Kidney (tissue), 14 donors: ENCODE results near the gene KIF26B. TPM values are rescaled to one million over a fixed set of nuclear protein-coding genes. Genes with fewer than 3 reads are reported as not detected.
A peak's percentile ranks its signal among the peaks of the same experiment; 100 is the strongest.

ENCODE experiments used
- DNase-seq, 5 donors: peaks; one replicate each; pipeline ENCODE4 v3.0.0-alpha.2; 2013 to 2020
- FAIRE-seq: peaks from 2 replicates; lab custom pipeline; 2012; peaks lifted over from hg19 to GRCh38; lab: Jason Lieb, UNC
- H3K27ac ChIP-seq, 2 donors: one replicate each; pipeline ENCODE4 v1.7.0; 2013; ENCODE audit warnings: low read depth in 2 of 2, low read length in 2 of 2, inconsistent platforms in 1 of 2
- H3K27me3 ChIP-seq: one replicate; pipeline ENCODE4 v1.7.1; 2013; ENCODE audit warnings: low read length, inconsistent platforms; ENCODE audit not compliant: control insufficient read depth, insufficient read depth
- H3K36me3 ChIP-seq, 3 donors: one replicate each; pipeline versions ENCODE4 v1.7.0 to v1.7.1; 2013; ENCODE audit warnings: low read length in 3 of 3, control low read depth in 1 of 3, inconsistent platforms in 1 of 3; ENCODE audit not compliant: insufficient read depth in 3 of 3, control insufficient read depth in 2 of 3
- H3K4me1 ChIP-seq, 3 donors: one replicate each; pipeline versions ENCODE4 v1.7.0 to v1.7.1; 2013; ENCODE audit warnings: low read length in 3 of 3, inconsistent platforms in 1 of 3, low read depth in 1 of 3; ENCODE audit not compliant: control insufficient read depth in 2 of 3, insufficient read depth in 2 of 3
- H3K4me3 ChIP-seq, 3 donors: one replicate each; pipeline versions ENCODE4 v1.7.0 to v1.8.1; 2013; ENCODE audit warnings: low read length in 3 of 3, control low read depth in 1 of 3, inconsistent platforms in 1 of 3
- H3K9ac ChIP-seq, 3 donors: one replicate each; pipeline versions ENCODE4 v1.7.0 to v1.7.1; 2013; ENCODE audit warnings: low read length in 3 of 3, control low read depth in 1 of 3, inconsistent platforms in 1 of 3
- H3K9me3 ChIP-seq, 3 donors: one replicate each; pipeline versions ENCODE4 v1.7.0 to v1.7.1; 2013; ENCODE audit warnings: low read length in 3 of 3, control low read depth in 1 of 3, inconsistent platforms in 1 of 3; ENCODE audit not compliant: control insufficient read depth in 2 of 3, insufficient read depth in 1 of 3
- CTCF ChIP-seq: IDR thresholded peaks from 3 replicates; pipeline ENCODE4 v1.5.1; 2012; ENCODE audit warnings: mild to moderate bottlenecking, moderate library complexity, borderline replicate concordance; ENCODE audit not compliant: insufficient read depth; ENCODE audit errors: extremely low read depth
- intact Hi-C: fragments of 100-400 bp; cut with DNase I; formaldehyde crosslinking; loops from one replicate; pipeline ENCODE4 v1.11.1; 2022
- polyA plus RNA-seq: library from polyadenylated mRNA; stranded (reverse); fragments of 350-450 nt; fragmentation: Illumina TruSeq; extraction: RNeasy Lipid Tissue Mini Kit (QIAGEN cat#74804); gene quantifications from one replicate; pipeline ENCODE4 v1.2.3, GENCODE V29; 2014; ENCODE audit warnings: low read depth, low replicate concordance; ENCODE audit not compliant: insufficient read depth
- total RNA-seq: library from RNA; stranded (reverse); fragmentation: NEBNext Ultra II Directional; extraction: Animal tissue kit (Norgen Biotek cat#: 25700); gene quantifications from one replicate; pipeline ENCODE4 v1.2.1, GENCODE V29; 2021
- donor health status: control.
- donor health status: control.
- donor health status: control.
- donor health status: control.
- donor health status: control.
- donor health status: DM: yes; HTN: yes; CAD: no.
- donor health status: Normal renal cell carcinoma (clear cell type).

The KIF26B gene
- total and polyA plus RNA-seq, 2 donors from 2014 or later = 0.52 to 10.7 TPM

DNA sequence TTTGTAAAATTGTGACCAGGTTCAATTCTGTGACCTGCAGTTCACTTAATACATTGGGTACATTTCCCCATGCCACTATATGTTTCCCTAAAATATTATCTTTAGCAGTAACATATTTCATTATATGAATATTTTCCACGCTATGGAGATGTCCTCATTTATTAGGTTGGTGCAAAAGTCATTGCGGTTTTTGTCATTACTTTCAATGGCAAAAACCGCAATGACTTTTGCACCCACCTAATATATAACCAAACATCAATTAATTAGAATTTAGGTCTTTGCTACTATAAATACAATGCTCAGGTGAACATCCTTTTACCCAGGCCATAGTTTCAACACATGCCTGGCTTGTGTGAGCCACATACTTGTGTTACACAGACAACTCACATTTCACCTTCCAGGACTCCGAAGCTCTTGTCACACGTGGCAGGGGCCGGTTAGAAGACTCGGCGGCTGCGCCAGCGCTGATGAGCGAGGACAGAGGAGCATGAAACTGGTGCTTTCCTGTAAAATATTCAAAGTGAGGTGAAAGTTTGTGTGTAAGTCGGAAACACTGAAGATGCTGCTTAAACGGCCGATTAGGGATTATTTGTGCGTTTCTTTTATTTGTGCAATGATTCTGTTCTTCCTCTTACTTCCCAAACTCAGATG, 215.5 kb downstream of the KIF26B start:
- Histone ChIP-seq H3K36me3 (no peaks in the 10 kb centered on the region), H3K9me3 (no peaks in the 10 kb centered on the region), H3K9ac (no peak overlapping the region), H3K27ac (no peak overlapping the region), H3K4me3 (no peak overlapping the region), H3K4me1 (peaks cover 0 to 5% (median 0%) of the 10 kb centered on the region in 3 donors), H3K27me3 (no peaks in the 10 kb centered on the region)
- FAIRE-seq = no peak
- no peak for TF ChIP-seq CTCF
- no peak for DNase-seq
- intact Hi-C loops = no loop called here

- DNase-seq (peak; percentile 78 to 92 (median 88)), FAIRE-seq (no peak)
- Histone ChIP-seq H3K4me3 (no peak overlapping the region), H3K4me1 (peaks cover 0 to 5% (median 0%) of the 10 kb centered on the region in 3 donors), H3K9me3 (no peaks in the 10 kb centered on the region), H3K27ac (no peak overlapping the region), H3K36me3 (no peaks in the 10 kb centered on the region), H3K27me3 (no peaks in the 10 kb centered on the region), H3K9ac (no peak overlapping the region)
- intact Hi-C loops = no loop called here
- TF ChIP-seq CTCF = no peak
Observed at GRCh38 chr1:245370905-245371581, 216.3 kb downstream of the KIF26B start.

DNA sequence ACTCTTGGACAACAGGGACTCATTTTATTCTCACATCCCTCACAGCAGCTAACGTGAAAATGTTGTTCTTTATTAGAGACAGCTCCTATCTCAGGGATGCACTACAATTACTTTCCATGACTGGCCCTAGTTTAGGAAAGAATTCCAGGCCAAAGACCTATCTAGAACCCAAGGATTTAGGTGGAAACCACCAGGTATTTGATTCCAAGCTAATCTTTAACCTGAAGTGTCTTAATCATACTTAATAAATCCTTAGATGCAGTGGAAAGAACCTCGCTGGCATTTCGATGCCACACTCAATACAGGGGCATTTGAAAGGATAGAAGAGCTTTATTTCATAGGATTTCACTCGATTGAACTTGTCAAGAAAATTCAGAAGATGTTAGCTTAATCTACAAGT, 218.3 kb downstream of the KIF26B start:
- H3K27me3 ChIP-seq = no peaks in the 10 kb centered on the region

More for the DNA sequence above, 218.3 kb downstream of the KIF26B start:
- FAIRE-seq (no peak), DNase-seq (no peak)
- TF ChIP-seq CTCF = no peak
- H3K4me3 ChIP-seq = no peak overlapping the region
- no peaks in the 10 kb centered on the region for H3K9me3 ChIP-seq
- intact Hi-C loops = no loop called here
- H3K27ac ChIP-seq = no peak overlapping the region
- H3K4me1 ChIP-seq = peaks cover 0 to 5% (median 0%) of the 10 kb centered on the region in 3 donors
- no peak overlapping the region for H3K9ac ChIP-seq
- H3K36me3 ChIP-seq = no peaks in the 10 kb centered on the region
